Astrocyte (in vitro differentiated cells and primary cell): Measurements from ENCODE around the gene PPP1R14B.

Experiments
- EZH2 ChIP-seq: IDR thresholded peaks from 2 replicates; pipeline ENCODE4 v1.6.1; 2012; ENCODE audit warnings: mild to moderate bottlenecking, low read length, inconsistent platforms; ENCODE audit not compliant: insufficient read depth
- TF ChIP-seq, protein P1 (sequence below): IDR thresholded peaks from 2 replicates; pipeline ENCODE4 v1.5.1; 2011; ENCODE audit warnings: low read depth, mild to moderate bottlenecking, inconsistent platforms, low read length, moderate library complexity; ENCODE audit not compliant: insufficient read depth

DNA sequence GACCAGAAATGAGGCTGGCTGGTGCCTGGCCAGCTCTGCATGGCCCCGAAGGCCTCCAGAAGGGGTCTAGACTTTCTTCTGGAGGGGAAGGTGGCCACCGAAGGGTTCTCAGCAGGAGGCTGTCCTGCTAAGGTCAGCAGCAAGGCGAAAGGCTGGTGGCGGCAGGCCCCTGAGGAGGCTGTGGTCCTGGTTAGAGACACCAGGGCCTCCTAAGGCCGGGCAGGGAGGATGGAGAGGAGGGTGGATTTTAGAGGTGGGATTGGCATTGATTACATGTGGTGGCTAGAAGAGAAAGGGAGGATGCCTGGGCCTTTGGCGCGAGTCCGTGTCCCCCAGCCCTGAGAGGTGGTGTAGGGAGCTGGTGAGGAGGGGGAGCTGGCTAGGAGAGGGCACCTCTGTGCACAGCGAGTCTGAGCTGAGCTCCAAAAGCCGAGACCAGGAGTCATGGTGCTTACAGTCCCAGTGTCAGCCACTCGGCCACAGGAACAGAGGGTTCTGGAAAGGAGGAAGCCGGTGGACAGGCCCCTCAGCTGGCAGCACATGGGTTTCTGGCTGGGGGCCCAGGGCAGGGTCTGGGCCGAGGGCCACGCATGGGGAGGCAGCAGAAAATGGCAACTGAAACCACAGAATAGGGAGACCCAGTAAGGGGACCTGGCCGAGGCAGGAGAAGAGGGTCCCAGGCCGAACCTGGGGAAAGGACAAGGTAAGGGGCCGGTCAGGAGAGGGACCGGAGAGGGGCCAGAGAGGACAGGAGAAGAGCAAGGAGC lies 37.8 kb downstream of the PPP1R14B start:
- TF ChIP-seq, protein P1, sequence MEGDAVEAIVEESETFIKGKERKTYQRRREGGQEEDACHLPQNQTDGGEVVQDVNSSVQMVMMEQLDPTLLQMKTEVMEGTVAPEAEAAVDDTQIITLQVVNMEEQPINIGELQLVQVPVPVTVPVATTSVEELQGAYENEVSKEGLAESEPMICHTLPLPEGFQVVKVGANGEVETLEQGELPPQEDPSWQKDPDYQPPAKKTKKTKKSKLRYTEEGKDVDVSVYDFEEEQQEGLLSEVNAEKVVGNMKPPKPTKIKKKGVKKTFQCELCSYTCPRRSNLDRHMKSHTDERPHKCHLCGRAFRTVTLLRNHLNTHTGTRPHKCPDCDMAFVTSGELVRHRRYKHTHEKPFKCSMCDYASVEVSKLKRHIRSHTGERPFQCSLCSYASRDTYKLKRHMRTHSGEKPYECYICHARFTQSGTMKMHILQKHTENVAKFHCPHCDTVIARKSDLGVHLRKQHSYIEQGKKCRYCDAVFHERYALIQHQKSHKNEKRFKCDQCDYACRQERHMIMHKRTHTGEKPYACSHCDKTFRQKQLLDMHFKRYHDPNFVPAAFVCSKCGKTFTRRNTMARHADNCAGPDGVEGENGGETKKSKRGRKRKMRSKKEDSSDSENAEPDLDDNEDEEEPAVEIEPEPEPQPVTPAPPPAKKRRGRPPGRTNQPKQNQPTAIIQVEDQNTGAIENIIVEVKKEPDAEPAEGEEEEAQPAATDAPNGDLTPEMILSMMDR = no peak
- no peak for TF ChIP-seq EZH2
